Cardiac muscle cell (in vitro differentiated cells and primary cell): ENCODE results near the gene OR4A47. TPM values are rescaled to one million over a fixed set of nuclear protein-coding genes. Genes with fewer than 3 reads are reported as not detected.
"Not testable (repeated sequence)": the region's sequence is repeated elsewhere in the genome, so short reads cannot be mapped to it uniquely, and the experiment has no call there.

ENCODE experiments used
- DNase-seq, 2 donors: peaks; one replicate each; pipeline versions ENCODE4 v3.0.0 to v3.0.0-alpha.2; 2010 to 2017; ENCODE audit warnings: low read depth in 1 of 2, low spot score in 1 of 2
- H3K27ac ChIP-seq: fragments of 200-600 bp; sonication (generic); 2 replicates; pipeline ENCODE4 v1.5.1; 2016
- H3K27me3 ChIP-seq: fragments of 200-600 bp; sonication (generic); 2 replicates; pipeline ENCODE4 v1.6.0; 2016; ENCODE audit warnings: control low read depth
- H3K36me3 ChIP-seq: fragments of 200-600 bp; sonication (generic); 2 replicates; pipeline ENCODE4 v1.5.1; 2016; ENCODE audit warnings: control low read depth
- H3K4me1 ChIP-seq: fragments of 200-600 bp; sonication (generic); 2 replicates; pipeline ENCODE4 v1.8.1; 2017; ENCODE audit warnings: low read depth, mild to moderate bottlenecking, mixed run types
- H3K4me3 ChIP-seq: fragments of 200-600 bp; sonication (generic); 2 replicates; pipeline ENCODE4 v1.5.1; 2016; ENCODE audit warnings: mild to moderate bottlenecking
- H3K9me3 ChIP-seq: fragments of 200-600 bp; sonication (generic); 2 replicates; pipeline ENCODE4 v1.5.1; 2017; ENCODE audit warnings: low read depth, mild to moderate bottlenecking, control low read depth
- CTCF ChIP-seq: IDR thresholded peaks from 2 replicates; pipeline ENCODE4 v1.5.1; 2012; ENCODE audit warnings: low read depth, mild to moderate bottlenecking, low read length
- polyA plus RNA-seq: library from polyadenylated mRNA; unstranded; fragments of >200 nt; fragmentation: Nextera tagmentation; extraction: Ambion mirVana; gene quantifications from 2 replicates; pipeline ENCODE4 v1.2.1, GENCODE V29; 2016
- total RNA-seq: library from RNA; depleted of rRNA; stranded (reverse); fragments of >200 nt; gene quantifications from 2 replicates; pipeline ENCODE4 v1.2.3, GENCODE V29; 2016

OR4A47 gene
- total RNA-seq: not detected in 2 replicates
- not detected in 2 replicates for polyA plus RNA-seq

- not testable (repeated sequence) for H3K36me3 ChIP-seq, DNase-seq, H3K27ac ChIP-seq
Measured at GRCh38 chr11:48488493-48488892, at the start of gene OR4A47. Gene OR4A47 (plus strand): TSS chr11:48488793. CDS start chr11:48488793, 0 bp downstream.

GRCh38 chr11:48455909-48456308, 32.7 kb upstream of the OR4A47 start:
- not testable (repeated sequence) for DNase-seq, H3K27ac ChIP-seq, H3K4me1 ChIP-seq, H3K9me3 ChIP-seq, H3K4me3 ChIP-seq, H3K36me3 ChIP-seq, H3K27me3 ChIP-seq

More at GRCh38 chr11:48488493-48488892, at the start of gene OR4A47:
- not testable (repeated sequence) for H3K4me1 ChIP-seq, H3K27me3 ChIP-seq, H3K4me3 ChIP-seq, H3K9me3 ChIP-seq

GRCh38 chr11:48473966-48474365, 14.6 kb upstream of the OR4A47 start:
- not testable (repeated sequence) for H3K36me3 ChIP-seq, H3K27ac ChIP-seq, DNase-seq

GRCh38 chr11:48474703-48475102, 13.9 kb upstream of the OR4A47 start:
- H3K9me3 ChIP-seq, H3K4me1 ChIP-seq, H3K36me3 ChIP-seq, H3K27me3 ChIP-seq, H3K27ac ChIP-seq, H3K4me3 ChIP-seq, DNase-seq: not testable (repeated sequence)

More at GRCh38 chr11:48473966-48474365, 14.6 kb upstream of the OR4A47 start:
- H3K9me3 ChIP-seq, H3K4me3 ChIP-seq, H3K4me1 ChIP-seq, H3K27me3 ChIP-seq: not testable (repeated sequence)

- not testable (repeated sequence) for H3K4me1 ChIP-seq, H3K4me3 ChIP-seq, H3K36me3 ChIP-seq, H3K27me3 ChIP-seq, H3K9me3 ChIP-seq, H3K27ac ChIP-seq, DNase-seq
Measured at GRCh38 chr11:48506169-48506568, 17.6 kb downstream of the OR4A47 start.

GRCh38 chr11:48538991-48539390, 50.4 kb downstream of the OR4A47 start:
- DNase-seq: no peak
- H3K4me3 ChIP-seq: no peak overlapping the region
- H3K4me1 ChIP-seq: no peaks in the 10 kb centered on the region
- H3K27ac ChIP-seq: no peak overlapping the region
- TF ChIP-seq CTCF: no peak
- H3K9me3 ChIP-seq: peaks cover 3% of the 10 kb centered on the region
- H3K27me3 ChIP-seq: no peaks in the 10 kb centered on the region
- H3K36me3 ChIP-seq: no peaks in the 10 kb centered on the region

Other genes starting within 250 kb of the OR4A47 start
- not detected in 2 replicates for gene OR4X2, start 243.7 kb upstream of the OR4A47 start, total RNA-seq
- not detected in 2 replicates for gene OR4X2, start 243.7 kb upstream of the OR4A47 start, polyA plus RNA-seq
- gene OR4X1, start 224.9 kb upstream of the OR4A47 start, total RNA-seq: not detected in 2 replicates
- gene OR4X1, start 224.9 kb upstream of the OR4A47 start, polyA plus RNA-seq: not detected in 2 replicates
- not detected in 2 replicates for gene OR4S1, start 182.6 kb upstream of the OR4A47 start, total RNA-seq
- not detected in 2 replicates for gene OR4S1, start 182.6 kb upstream of the OR4A47 start, polyA plus RNA-seq
- gene OR4C3, start 163.9 kb upstream of the OR4A47 start, total RNA-seq: not detected in 2 replicates
- gene OR4C3, start 163.9 kb upstream of the OR4A47 start, polyA plus RNA-seq: not detected in 2 replicates
- not detected in 2 replicates for gene OR4C5, start 122.3 kb upstream of the OR4A47 start, total RNA-seq
- not detected in 2 replicates for gene OR4C5, start 122.3 kb upstream of the OR4A47 start, polyA plus RNA-seq